ENCODE data around the gene KLRD1. TPM values are rescaled to one million over a fixed set of nuclear protein-coding genes. Genes with fewer than 3 reads are reported as not detected.
"Not testable (repeated sequence)": the region's sequence is repeated elsewhere in the genome, so short reads cannot be mapped to it uniquely, and the experiment has no call there.

KLRD1 gene
- total RNA-seq, 2 donors from 2014 or later: 0.59 to 2.2 TPM

GRCh38 chr12:10366875-10367274 lies 59.2 kb downstream of the KLRD1 start:
- H3K36me3 Mint-ChIP-seq (ENCODE audit: low read depth): peaks cover 26% of the 10 kb centered on the region
- H3K27ac ChIP-seq (ENCODE audit: low read depth, low read length): no peak overlapping the region

GRCh38 chr12:10367714-10368113 lies 60.0 kb downstream of the KLRD1 start:
- Histone ChIP-seq H3K27me3 (ENCODE audit: control insufficient read depth, insufficient read depth, low read length, poor library complexity, severe bottlenecking) (peaks cover 30% of the 10 kb centered on the region), H3K9me3 (ENCODE audit: control insufficient read depth, low read length) (peaks cover 12% of the 10 kb centered on the region)
- Mint-ChIP-seq H3K36me3 (ENCODE audit: low read depth) (peaks cover 26% of the 10 kb centered on the region), H3K4me1 (peaks cover 24% of the 10 kb centered on the region), H3K9me3 (peaks cover 20% of the 10 kb centered on the region)
- H3K4me3 Mint-ChIP-seq; H3K9ac ChIP-seq (ENCODE audit: extremely low read depth, low read length, poor library complexity, severe bottlenecking); H3K4me1 ChIP-seq (ENCODE audit: control insufficient read depth, insufficient read depth, low read length); H3K27ac ChIP-seq (ENCODE audit: low read depth, low read length); H3K36me3 ChIP-seq (ENCODE audit: control insufficient read depth, insufficient read depth, low read length); DNase-seq; H3K27me3 Mint-ChIP-seq (ENCODE audit: insufficient read depth); H3K27ac Mint-ChIP-seq; H3K4me3 ChIP-seq (ENCODE audit: low read length): not testable (repeated sequence)
- 67 to 97% methylated on average over 3 to 4 of the region's 4 CpGs for WGBS, 2 experiments (ENCODE audit: insufficient coverage in 1 of 2, insufficient read length in 1 of 2)

More at GRCh38 chr12:10366875-10367274, 59.2 kb downstream of the KLRD1 start:
- DNase-seq: no peak
- Histone ChIP-seq H3K36me3 (ENCODE audit: control insufficient read depth, insufficient read depth, low read length) (no peaks in the 10 kb centered on the region), H3K9ac (ENCODE audit: extremely low read depth, low read length, poor library complexity, severe bottlenecking) (no peak overlapping the region), H3K27me3 (ENCODE audit: control insufficient read depth, insufficient read depth, low read length, poor library complexity, severe bottlenecking) (peaks cover 30% of the 10 kb centered on the region), H3K9me3 (ENCODE audit: control insufficient read depth, low read length) (peaks cover 14% of the 10 kb centered on the region), H3K4me3 (ENCODE audit: low read length) (no peak overlapping the region), H3K4me1 (ENCODE audit: control insufficient read depth, insufficient read depth, low read length) (peaks cover 10% of the 10 kb centered on the region)
- Mint-ChIP-seq H3K4me3 (no peak overlapping the region), H3K27me3 (ENCODE audit: insufficient read depth) (no peaks in the 10 kb centered on the region), H3K9me3 (peaks cover 20% of the 10 kb centered on the region), H3K27ac (no peak overlapping the region), H3K4me1 (peaks cover 18% of the 10 kb centered on the region)
- peak; percentile 64 for TF ChIP-seq CTCF (conservative IDR thresholded peaks at IDR 0.05)

GRCh38 chr12:10368206-10369171 lies 60.8 kb downstream of the KLRD1 start:
- peaks cover 27% of the 10 kb centered on the region for H3K4me1 Mint-ChIP-seq
- H3K4me3 Mint-ChIP-seq: no peak overlapping the region
- peaks cover 20% of the 10 kb centered on the region for H3K9me3 Mint-ChIP-seq
- H3K27me3 Mint-ChIP-seq (ENCODE audit: insufficient read depth): no peaks in the 10 kb centered on the region
- peaks cover 12% of the 10 kb centered on the region for H3K9me3 ChIP-seq (ENCODE audit: control insufficient read depth, low read length)
- no peak overlapping the region for H3K27ac ChIP-seq (ENCODE audit: low read depth, low read length)
- peaks cover 26% of the 10 kb centered on the region for H3K36me3 Mint-ChIP-seq (ENCODE audit: low read depth)
- H3K4me1 ChIP-seq (ENCODE audit: control insufficient read depth, insufficient read depth, low read length): peaks cover 5% of the 10 kb centered on the region
- 91 to 96% methylated on average over 5 to 8 of the region's 10 CpGs for WGBS, 2 experiments (ENCODE audit: insufficient coverage in 1 of 2, insufficient read length in 1 of 2)
- no peak for TF ChIP-seq CTCF (conservative IDR thresholded peaks at IDR 0.05)
- H3K4me3 ChIP-seq (ENCODE audit: low read length): no peak overlapping the region
- no peak for DNase-seq
- no peak overlapping the region for H3K9ac ChIP-seq (ENCODE audit: extremely low read depth, low read length, poor library complexity, severe bottlenecking)
- H3K27me3 ChIP-seq (ENCODE audit: control insufficient read depth, insufficient read depth, low read length, poor library complexity, severe bottlenecking): peaks cover 30% of the 10 kb centered on the region
- H3K36me3 ChIP-seq (ENCODE audit: control insufficient read depth, insufficient read depth, low read length): no peaks in the 10 kb centered on the region
- H3K27ac Mint-ChIP-seq: no peak overlapping the region
